C4-2B (cell line): ENCODE measurements around the gene GPR135.

ENCODE experiments used
- ZFX ChIP-seq: fragments of 450-650 bp; IDR thresholded peaks from 2 replicates; pipeline ENCODE4 v1.6.1; 2017
- TF ChIP-seq, protein P1 (sequence below): fragments of 450-650 bp; conservative IDR thresholded peaks from 2 replicates; pipeline ENCODE4 v1.5.1; 2017; ENCODE audit warnings: mild to moderate bottlenecking

DNA sequence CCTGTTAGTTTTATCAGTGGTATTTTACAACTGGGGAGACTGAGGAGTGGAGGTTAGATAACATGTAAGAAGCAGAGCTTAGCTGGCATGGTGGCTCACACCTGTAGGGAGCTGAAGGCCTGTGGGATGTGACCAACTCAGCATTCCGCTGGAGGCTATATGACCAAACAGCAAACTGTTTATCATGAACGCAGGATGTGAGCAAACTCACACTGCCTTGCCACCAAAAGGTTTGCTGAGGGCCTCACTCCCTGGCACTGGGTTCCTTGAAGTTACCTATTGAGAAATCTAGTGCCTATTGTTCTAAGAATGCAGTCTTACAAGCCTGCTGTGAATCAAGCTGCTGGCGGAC is 42.5 kb upstream of the GPR135 start:
- TF ChIP-seq, protein P1, sequence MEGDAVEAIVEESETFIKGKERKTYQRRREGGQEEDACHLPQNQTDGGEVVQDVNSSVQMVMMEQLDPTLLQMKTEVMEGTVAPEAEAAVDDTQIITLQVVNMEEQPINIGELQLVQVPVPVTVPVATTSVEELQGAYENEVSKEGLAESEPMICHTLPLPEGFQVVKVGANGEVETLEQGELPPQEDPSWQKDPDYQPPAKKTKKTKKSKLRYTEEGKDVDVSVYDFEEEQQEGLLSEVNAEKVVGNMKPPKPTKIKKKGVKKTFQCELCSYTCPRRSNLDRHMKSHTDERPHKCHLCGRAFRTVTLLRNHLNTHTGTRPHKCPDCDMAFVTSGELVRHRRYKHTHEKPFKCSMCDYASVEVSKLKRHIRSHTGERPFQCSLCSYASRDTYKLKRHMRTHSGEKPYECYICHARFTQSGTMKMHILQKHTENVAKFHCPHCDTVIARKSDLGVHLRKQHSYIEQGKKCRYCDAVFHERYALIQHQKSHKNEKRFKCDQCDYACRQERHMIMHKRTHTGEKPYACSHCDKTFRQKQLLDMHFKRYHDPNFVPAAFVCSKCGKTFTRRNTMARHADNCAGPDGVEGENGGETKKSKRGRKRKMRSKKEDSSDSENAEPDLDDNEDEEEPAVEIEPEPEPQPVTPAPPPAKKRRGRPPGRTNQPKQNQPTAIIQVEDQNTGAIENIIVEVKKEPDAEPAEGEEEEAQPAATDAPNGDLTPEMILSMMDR: no peak; the same call in 1 of the 2 replicates
- no peak for TF ChIP-seq ZFX
